Measurements from ENCODE around the gene KCNJ9. TPM values are rescaled to one million over a fixed set of nuclear protein-coding genes. Genes with fewer than 3 reads are reported as not detected.
"Not testable (repeated sequence)": the region's sequence is repeated elsewhere in the genome, so short reads cannot be mapped to it uniquely, and the experiment has no call there.

Gene KCNJ9
- total RNA-seq, 1 donor from 2014 or later = not detected

DNA sequence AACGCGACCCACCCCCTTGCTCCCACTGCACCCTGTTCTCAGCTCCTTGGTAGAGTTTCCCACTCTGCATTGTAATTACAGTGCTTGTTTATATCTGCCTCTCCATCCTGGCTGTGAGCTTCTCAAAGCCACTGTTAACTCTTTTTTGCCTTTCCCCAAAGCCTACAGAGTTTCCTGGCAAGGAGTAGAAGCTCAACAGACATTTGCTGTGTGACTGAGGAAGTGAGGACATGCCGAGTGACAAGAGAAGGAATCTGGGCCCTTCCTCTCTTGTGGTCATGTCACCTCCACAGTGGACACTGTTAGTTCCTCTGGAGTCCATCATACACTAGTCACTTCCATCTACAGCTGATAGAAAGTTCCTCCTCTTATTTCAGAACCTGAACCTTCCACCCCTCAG lies 23.1 kb downstream of the KCNJ9 start:
- Mint-ChIP-seq H3K4me3 (no peak overlapping the region), H3K9me3 (no peaks in the 10 kb centered on the region), H3K36me3 (no peaks in the 10 kb centered on the region), H3K27ac (peak overlapping the region; percentile 13), H3K4me1 (peaks cover 16% of the 10 kb centered on the region), H3K27me3 (ENCODE audit: low read depth) (no peaks in the 10 kb centered on the region)
- DNase-seq (ENCODE audit: low spot score in 2 of 2, unreplicated experiment in 2 of 2) = no peak
- TF ChIP-seq CTCF (IDR thresholded peaks at IDR 0.05; ENCODE audit: unreplicated experiment) = no peak

- TF ChIP-seq CTCF (IDR thresholded peaks at IDR 0.05; ENCODE audit: unreplicated experiment) = no peak
- Mint-ChIP-seq H3K9me3 (no peaks in the 10 kb centered on the region), H3K4me3 (no peak overlapping the region), H3K27me3 (ENCODE audit: low read depth) (no peaks in the 10 kb centered on the region), H3K4me1 (peaks cover 14% of the 10 kb centered on the region), H3K27ac (no peak overlapping the region), H3K36me3 (no peaks in the 10 kb centered on the region)
- DNase-seq (ENCODE audit: low spot score in 2 of 2, unreplicated experiment in 2 of 2) = no peak
Observed at GRCh38 chr1:160105155-160105554, 23.8 kb downstream of the KCNJ9 start.

DNA sequence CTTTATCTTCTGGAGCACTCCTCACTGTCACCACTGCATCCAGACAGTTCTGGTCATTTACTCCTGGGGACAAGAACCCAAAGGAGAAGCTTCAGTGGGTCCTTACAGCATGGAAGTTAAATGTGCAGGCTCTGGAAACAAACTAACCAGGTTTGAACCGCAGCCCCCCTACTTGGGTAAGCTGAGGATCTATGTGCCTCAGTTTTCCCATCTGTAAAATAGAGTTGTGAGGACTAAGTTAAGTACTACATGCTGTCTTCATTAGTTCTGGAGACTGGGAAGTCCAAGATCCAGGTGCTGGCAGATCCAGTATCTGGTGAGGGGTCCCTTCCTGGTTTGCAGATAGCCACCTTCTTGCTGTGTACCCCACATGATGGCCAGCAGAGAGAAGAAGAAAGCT lies 26.2 kb downstream of the KCNJ9 start:
- Mint-ChIP-seq H3K4me3 (no peak overlapping the region), H3K4me1 (peaks cover 4% of the 10 kb centered on the region), H3K27me3 (ENCODE audit: low read depth) (no peaks in the 10 kb centered on the region), H3K36me3 (no peaks in the 10 kb centered on the region), H3K9me3 (no peaks in the 10 kb centered on the region), H3K27ac (no peak overlapping the region)
- TF ChIP-seq CTCF (IDR thresholded peaks at IDR 0.05; ENCODE audit: unreplicated experiment) = no peak
- no peak for DNase-seq (ENCODE audit: low spot score in 2 of 2, unreplicated experiment in 2 of 2)

GRCh38 chr1:160108888-160109662 lies 27.7 kb downstream of the KCNJ9 start:
- H3K36me3 Mint-ChIP-seq = no peaks in the 10 kb centered on the region
- H3K27me3 Mint-ChIP-seq (ENCODE audit: low read depth) = no peaks in the 10 kb centered on the region
- no peak overlapping the region for H3K4me3 Mint-ChIP-seq

GRCh38 chr1:160109686-160110085 lies 28.3 kb downstream of the KCNJ9 start:
- no peaks in the 10 kb centered on the region for H3K36me3 Mint-ChIP-seq
- no peak for DNase-seq (ENCODE audit: low spot score in 2 of 2, unreplicated experiment in 2 of 2)
- no peak overlapping the region for H3K4me3 Mint-ChIP-seq
- H3K27ac Mint-ChIP-seq = no peak overlapping the region
- no peaks in the 10 kb centered on the region for H3K27me3 Mint-ChIP-seq (ENCODE audit: low read depth)
- H3K4me1 Mint-ChIP-seq = peaks cover 8% of the 10 kb centered on the region
- no peaks in the 10 kb centered on the region for H3K9me3 Mint-ChIP-seq
- no peak for TF ChIP-seq CTCF (IDR thresholded peaks at IDR 0.05; ENCODE audit: unreplicated experiment)

More at GRCh38 chr1:160108888-160109662, 27.7 kb downstream of the KCNJ9 start:
- H3K9me3 Mint-ChIP-seq = no peaks in the 10 kb centered on the region
- H3K4me1 Mint-ChIP-seq = peaks cover 6% of the 10 kb centered on the region
- no peak overlapping the region for H3K27ac Mint-ChIP-seq
- TF ChIP-seq CTCF (IDR thresholded peaks at IDR 0.05; ENCODE audit: unreplicated experiment) = peak; percentile 34
- no peak for DNase-seq (ENCODE audit: low spot score in 2 of 2, unreplicated experiment in 2 of 2)

DNA sequence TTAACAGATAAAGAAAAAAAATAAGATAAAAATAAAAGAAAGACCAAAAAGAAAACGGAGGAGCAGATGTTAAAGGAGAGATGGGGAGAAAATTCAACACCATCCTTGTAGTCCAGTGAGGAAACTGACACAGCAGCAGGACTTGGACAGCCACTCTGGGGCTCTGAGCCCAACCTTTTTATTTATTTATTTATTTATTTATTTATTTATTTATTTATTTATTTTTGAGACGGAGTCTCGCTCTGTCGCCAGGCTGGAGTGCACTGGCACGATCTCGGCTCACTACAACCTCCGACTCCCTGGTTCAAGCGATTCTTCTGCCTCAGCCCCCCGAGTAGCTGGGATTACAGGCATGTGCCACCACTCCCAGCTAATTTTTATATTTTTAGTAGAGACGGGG lies 30.1 kb downstream of the KCNJ9 start:
- not testable (repeated sequence) for H3K27ac Mint-ChIP-seq; H3K4me3 Mint-ChIP-seq; H3K9me3 Mint-ChIP-seq; DNase-seq (ENCODE audit: low spot score in 2 of 2, unreplicated experiment in 2 of 2); H3K36me3 Mint-ChIP-seq; H3K27me3 Mint-ChIP-seq (ENCODE audit: low read depth)
- peaks cover 14% of the 10 kb centered on the region for H3K4me1 Mint-ChIP-seq
